IPS-18c (cell line): ENCODE measurements around the gene LCA5.
"Not testable (repeated sequence)": the region's sequence is repeated elsewhere in the genome, so short reads cannot be mapped to it uniquely, and the experiment has no call there.

Experiments
- H3K4me3 ChIP-seq: 2 replicates; pipeline ENCODE4 v1.7.0; 2013; ENCODE audit warnings: low read depth, mild to moderate bottlenecking, low read length, moderate library complexity; ENCODE audit not compliant: insufficient read depth
- H3K9me3 ChIP-seq: one replicate; pipeline ENCODE4 v1.6.1; 2013; ENCODE audit warnings: mild to moderate bottlenecking, low read length, moderate library complexity; ENCODE audit not compliant: control insufficient read depth, insufficient read depth

LCA5 gene

GRCh38 chr6:79544299-79544927, 7.2 kb upstream of the LCA5 start:
- H3K9me3 ChIP-seq, result no peaks in the 10 kb centered on the region
- no peak overlapping the region for H3K4me3 ChIP-seq

GRCh38 chr6:79543886-79544285, 6.7 kb upstream of the LCA5 start:
- Histone ChIP-seq H3K9me3 (no peaks in the 10 kb centered on the region), H3K4me3 (no peak overlapping the region)

- Histone ChIP-seq H3K9me3 (no peaks in the 10 kb centered on the region), H3K4me3 (no peak overlapping the region)
Measured at GRCh38 chr6:79543411-79543810, 6.2 kb upstream of the LCA5 start.

- Histone ChIP-seq H3K4me3 (peak overlapping the region; percentile 98), H3K9me3 (no peaks in the 10 kb centered on the region)
Measured at GRCh38 chr6:79538106-79538971, 1.1 kb upstream of the LCA5 start.

- Histone ChIP-seq H3K4me3 (peak overlapping the region; percentile 98), H3K9me3 (no peaks in the 10 kb centered on the region)
Measured at GRCh38 chr6:79536585-79536953, 661 bp downstream of the LCA5 start.

- not testable (repeated sequence) for H3K4me3 ChIP-seq, H3K9me3 ChIP-seq
Measured at GRCh38 chr6:79529567-79529966, 7.7 kb downstream of the LCA5 start.

GRCh38 chr6:79526897-79527296, 10.3 kb downstream of the LCA5 start:
- no peak overlapping the region for H3K4me3 ChIP-seq

GRCh38 chr6:79525272-79526100, 11.7 kb downstream of the LCA5 start:
- Histone ChIP-seq H3K4me3 (no peak overlapping the region), H3K9me3 (peaks cover 2% of the 10 kb centered on the region)

More at GRCh38 chr6:79526897-79527296, 10.3 kb downstream of the LCA5 start:
- peaks cover 2% of the 10 kb centered on the region for H3K9me3 ChIP-seq

- peaks cover 2% of the 10 kb centered on the region for H3K9me3 ChIP-seq
- no peak overlapping the region for H3K4me3 ChIP-seq
Measured at GRCh38 chr6:79524065-79524464, 13.2 kb downstream of the LCA5 start.

GRCh38 chr6:79522609-79523008, 14.6 kb downstream of the LCA5 start:
- peaks cover 2% of the 10 kb centered on the region for H3K9me3 ChIP-seq
- no peak overlapping the region for H3K4me3 ChIP-seq

- no peak overlapping the region for H3K4me3 ChIP-seq
Measured at GRCh38 chr6:79520534-79520933, 16.7 kb downstream of the LCA5 start.

GRCh38 chr6:79518842-79519241, 18.4 kb downstream of the LCA5 start:
- Histone ChIP-seq H3K4me3 (no peak overlapping the region), H3K9me3 (no peaks in the 10 kb centered on the region)

More at GRCh38 chr6:79520534-79520933, 16.7 kb downstream of the LCA5 start:
- peaks cover 2% of the 10 kb centered on the region for H3K9me3 ChIP-seq

- H3K9me3 ChIP-seq, result no peaks in the 10 kb centered on the region
- H3K4me3 ChIP-seq, result no peak overlapping the region
Measured at GRCh38 chr6:79515436-79515835, 21.8 kb downstream of the LCA5 start.

GRCh38 chr6:79513111-79513510, 24.1 kb downstream of the LCA5 start:
- Histone ChIP-seq H3K4me3 (no peak overlapping the region), H3K9me3 (no peaks in the 10 kb centered on the region)

GRCh38 chr6:79512014-79512413, 25.2 kb downstream of the LCA5 start:
- no peak overlapping the region for H3K4me3 ChIP-seq
- H3K9me3 ChIP-seq, result no peaks in the 10 kb centered on the region

- H3K4me3 ChIP-seq, result no peak overlapping the region
- H3K9me3 ChIP-seq, result no peaks in the 10 kb centered on the region
Measured at GRCh38 chr6:79510707-79511106, 26.5 kb downstream of the LCA5 start.

GRCh38 chr6:79506251-79506650, 31.0 kb downstream of the LCA5 start:
- Histone ChIP-seq H3K4me3 (no peak overlapping the region), H3K9me3 (no peaks in the 10 kb centered on the region)

- H3K9me3 ChIP-seq, result no peaks in the 10 kb centered on the region
- no peak overlapping the region for H3K4me3 ChIP-seq
Measured at GRCh38 chr6:79504372-79504771, 32.9 kb downstream of the LCA5 start.
